Mesenchymal stem cell (in vitro differentiated cells and primary cell): ENCODE results near the gene PRSS48.

Experiments used
- DNase-seq: peaks from one replicate; pipeline ENCODE4 v3.0.0-alpha.2; 2013
- H2AFZ ChIP-seq: one replicate; pipeline ENCODE4 v1.6.1; 2013; ENCODE audit warnings: low read depth, mild to moderate bottlenecking, control low read depth, inconsistent platforms, low read length, moderate library complexity
- H2AK5ac ChIP-seq: 2 replicates; pipeline ENCODE4 v1.6.1; 2013; ENCODE audit warnings: low read length, moderate library complexity, mild to moderate bottlenecking, inconsistent platforms; ENCODE audit not compliant: severe bottlenecking
- H2BK120ac ChIP-seq: one replicate; pipeline ENCODE4 v1.6.1; 2013; ENCODE audit warnings: low read depth, mild to moderate bottlenecking, inconsistent platforms, low read length, moderate library complexity
- H2BK12ac ChIP-seq, 2 experiments: one replicate each; pipeline ENCODE4 v1.6.1; 2013; ENCODE audit warnings: inconsistent platforms in 2 of 2, low read length in 2 of 2, mild to moderate bottlenecking in 2 of 2, moderate library complexity in 2 of 2, control low read depth in 1 of 2
- H2BK15ac ChIP-seq: one replicate; pipeline ENCODE4 v1.6.1; 2013; ENCODE audit warnings: mild to moderate bottlenecking, low read depth, inconsistent platforms; ENCODE audit not compliant: poor library complexity, severe bottlenecking
- H2BK5ac ChIP-seq: 2 replicates; pipeline ENCODE4 v1.6.1; 2013; ENCODE audit warnings: low read depth, mild to moderate bottlenecking, low read length, control low read depth, inconsistent platforms; ENCODE audit not compliant: poor library complexity, severe bottlenecking
- H3K14ac ChIP-seq, 2 experiments: one replicate each; pipeline ENCODE4 v1.6.1; 2013; ENCODE audit warnings: inconsistent platforms in 2 of 2, low read length in 2 of 2, control low read depth in 1 of 2, mild to moderate bottlenecking in 1 of 2, moderate library complexity in 1 of 2
- H3K18ac ChIP-seq, 2 experiments: one replicate each; pipeline ENCODE4 v1.6.1; 2013; ENCODE audit warnings: inconsistent platforms in 2 of 2, low read length in 2 of 2, control low read depth in 1 of 2, low read depth in 1 of 2, mild to moderate bottlenecking in 1 of 2
- H3K23ac ChIP-seq, 2 experiments: one replicate each; pipeline ENCODE4 v1.6.1; 2013; ENCODE audit warnings: inconsistent platforms in 2 of 2, low read length in 2 of 2, mild to moderate bottlenecking in 2 of 2, moderate library complexity in 2 of 2, control low read depth in 1 of 2
- H3K27ac ChIP-seq: 2 replicates; pipeline ENCODE4 v1.5.1; 2013; ENCODE audit warnings: mild to moderate bottlenecking, moderate library complexity, low read length, control low read depth, inconsistent platforms; ENCODE audit not compliant: poor library complexity, severe bottlenecking
- H3K27me3 ChIP-seq, 2 experiments: 2 replicates each; pipeline versions ENCODE4 v1.6.1 to v1.7.0; 2013; ENCODE audit warnings: low read length in 2 of 2, mild to moderate bottlenecking in 2 of 2, moderate library complexity in 2 of 2, control low read depth in 1 of 2, inconsistent platforms in 1 of 2; ENCODE audit not compliant: control insufficient read depth in 1 of 2, insufficient read depth in 1 of 2
- H3K36me3 ChIP-seq, 2 experiments: 2 replicates each; pipeline versions ENCODE4 v1.6.1 to v1.7.0; 2013; ENCODE audit warnings: low read length in 2 of 2, control low read depth in 1 of 2, inconsistent platforms in 1 of 2, low read depth in 1 of 2, mild to moderate bottlenecking in 1 of 2; ENCODE audit not compliant: insufficient read depth in 2 of 2, control insufficient read depth in 1 of 2
- H3K4ac ChIP-seq, 2 experiments: one replicate each; pipeline ENCODE4 v1.6.1; 2013; ENCODE audit warnings: inconsistent platforms in 2 of 2, low read length in 2 of 2, mild to moderate bottlenecking in 2 of 2, moderate library complexity in 2 of 2, control low read depth in 1 of 2, low read depth in 1 of 2
- H3K4me1 ChIP-seq: 2 replicates; pipeline ENCODE4 v1.6.1; 2013; ENCODE audit warnings: low read depth, low read length, control low read depth; ENCODE audit not compliant: control insufficient read depth, insufficient read depth
- H3K4me2 ChIP-seq: 2 replicates; pipeline ENCODE4 v1.6.1; 2013; ENCODE audit warnings: low read length, mild to moderate bottlenecking, inconsistent platforms; ENCODE audit not compliant: poor library complexity, severe bottlenecking
- H3K4me3 ChIP-seq, 2 experiments: 2 replicates each; pipeline versions ENCODE4 v1.5.1 to v1.7.0; 2013; ENCODE audit warnings: low read length in 2 of 2, mild to moderate bottlenecking in 2 of 2, control low read depth in 1 of 2, low read depth in 1 of 2; ENCODE audit not compliant: insufficient read depth in 1 of 2
- H3K79me1 ChIP-seq: replicated peaks from 2 replicates; pipeline ENCODE4 v1.6.1; 2013; ENCODE audit warnings: mild to moderate bottlenecking, control low read depth, low read length, inconsistent platforms; ENCODE audit not compliant: poor library complexity, severe bottlenecking
- H3K9ac ChIP-seq: 2 replicates; pipeline ENCODE4 v1.7.0; 2013; ENCODE audit warnings: mild to moderate bottlenecking, low read length, moderate library complexity
- H3K9me3 ChIP-seq: 2 replicates; pipeline ENCODE4 v1.7.0; 2013; ENCODE audit warnings: mild to moderate bottlenecking, low read length; ENCODE audit not compliant: control insufficient read depth
- H4K8ac ChIP-seq: one replicate; pipeline ENCODE4 v1.6.1; 2013; ENCODE audit warnings: inconsistent platforms, mild to moderate bottlenecking, low read length, moderate library complexity
- H4K91ac ChIP-seq: one replicate; pipeline ENCODE4 v1.6.1; 2013; ENCODE audit warnings: mild to moderate bottlenecking, low read length, inconsistent platforms
- WGBS: methylation state at CpG from one replicate; pipeline ENCODE4 v1.1.7; 2013; ENCODE audit warnings: mixed read lengths; 5-methylcytosine and 5-hydroxymethylcytosine counted together

The PRSS48 gene

DNA sequence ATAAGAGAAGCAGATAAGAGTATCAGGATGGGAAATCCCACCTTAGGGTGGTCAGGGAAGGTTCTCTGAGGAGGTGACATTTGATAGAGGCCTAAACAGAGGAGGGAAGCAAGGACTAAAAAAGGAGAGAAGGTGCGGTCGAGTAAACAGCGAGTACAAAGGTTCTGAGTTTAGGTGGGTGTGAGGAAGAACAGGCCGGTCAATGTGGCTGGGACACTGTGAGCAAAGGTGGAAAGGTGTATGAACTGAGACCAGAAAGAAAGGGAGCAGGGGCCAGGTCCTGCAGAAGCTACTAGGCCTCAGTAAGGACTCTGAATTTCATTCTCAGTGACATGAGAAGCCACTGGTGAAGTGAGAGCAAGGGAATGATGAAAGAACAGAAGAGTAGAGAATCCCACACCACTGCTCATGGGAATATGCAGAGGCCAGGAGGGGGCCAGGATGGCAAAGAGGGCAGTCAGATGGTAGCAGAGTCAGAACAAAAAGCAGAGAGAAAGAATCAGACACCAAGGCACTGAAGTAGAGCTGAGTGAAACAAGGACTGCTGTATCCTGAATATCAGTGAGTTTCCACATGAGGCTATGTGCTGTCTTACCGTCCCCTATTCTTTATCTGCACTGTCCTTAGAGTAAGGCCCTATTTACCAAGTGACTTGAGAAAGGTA lies 18.0 kb downstream of the PRSS48 start:
- Histone ChIP-seq H3K36me3 (peaks cover 0 to 4% of the 10 kb centered on the region in 2 experiments), H3K4ac (no peak overlapping the region), H3K27me3 (no peaks in the 10 kb centered on the region), H3K9me3 (no peaks in the 10 kb centered on the region), H3K4me1 (peaks cover 3% of the 10 kb centered on the region), H2BK5ac (no peak overlapping the region), H2BK120ac (no peak overlapping the region), H4K91ac (no peak overlapping the region), H3K14ac (peak overlapping the region in 1 of 2 experiments; percentile 15), H3K79me1 (peaks cover 20% of the 10 kb centered on the region), H3K4me3 (no peak overlapping the region), H3K4me2 (no peak overlapping the region), H3K23ac (no peak overlapping the region), H2BK12ac (no peak overlapping the region), H3K9ac (no peak overlapping the region), H3K27ac (no peak overlapping the region), H2AFZ (no peak overlapping the region), H4K8ac (no peak overlapping the region), H2AK5ac (no peak overlapping the region), H3K18ac (peak overlapping the region; percentile 3 to 24), H2BK15ac (peak overlapping the region; percentile 56)
- WGBS = 97% methylated on average over 5 of the region's 5 CpGs
- no peak for DNase-seq

DNA sequence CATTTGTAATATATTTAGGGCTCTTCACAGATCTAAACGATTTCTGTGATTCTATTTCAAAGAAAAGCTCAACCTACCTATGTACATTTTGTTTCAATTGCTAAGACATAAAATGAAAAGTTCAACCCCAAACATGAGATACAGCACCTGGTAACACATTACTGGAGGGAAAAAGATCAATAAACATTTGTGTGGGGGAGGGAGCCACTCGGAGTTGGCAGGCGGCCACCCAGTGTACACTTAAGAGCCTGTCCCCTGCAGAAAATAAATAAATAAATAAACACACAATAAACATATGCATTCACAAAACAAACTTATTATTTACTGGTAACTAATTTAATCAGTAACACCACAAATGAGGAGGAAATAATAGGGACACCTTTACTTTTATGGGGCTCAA lies 19.3 kb downstream of the PRSS48 start:
- no peak overlapping the region for H2AFZ ChIP-seq
- no peak overlapping the region for H2BK5ac ChIP-seq
- H4K91ac ChIP-seq = no peak overlapping the region
- no peak overlapping the region for H3K14ac ChIP-seq
- H3K27me3 ChIP-seq = no peaks in the 10 kb centered on the region
- no peak overlapping the region for H3K4me3 ChIP-seq
- H3K4ac ChIP-seq = no peak overlapping the region
- no peak overlapping the region for H3K4me2 ChIP-seq
- no peaks in the 10 kb centered on the region for H3K9me3 ChIP-seq
- H3K79me1 ChIP-seq = peaks cover 24% of the 10 kb centered on the region
- no peak overlapping the region for H2AK5ac ChIP-seq
- no peak overlapping the region for H3K18ac ChIP-seq
- no peak overlapping the region for H2BK12ac ChIP-seq
- H3K27ac ChIP-seq = no peak overlapping the region
- H2BK120ac ChIP-seq = no peak overlapping the region
- peaks cover 0 to 4% of the 10 kb centered on the region in 2 experiments for H3K36me3 ChIP-seq
- peaks cover 3% of the 10 kb centered on the region for H3K4me1 ChIP-seq
- no peak overlapping the region for H3K23ac ChIP-seq
- no peak for DNase-seq
- H3K9ac ChIP-seq = no peak overlapping the region
- no peak overlapping the region for H4K8ac ChIP-seq
- H2BK15ac ChIP-seq = no peak overlapping the region
- WGBS = 75% methylated on average over 3 of the region's 3 CpGs

DNA sequence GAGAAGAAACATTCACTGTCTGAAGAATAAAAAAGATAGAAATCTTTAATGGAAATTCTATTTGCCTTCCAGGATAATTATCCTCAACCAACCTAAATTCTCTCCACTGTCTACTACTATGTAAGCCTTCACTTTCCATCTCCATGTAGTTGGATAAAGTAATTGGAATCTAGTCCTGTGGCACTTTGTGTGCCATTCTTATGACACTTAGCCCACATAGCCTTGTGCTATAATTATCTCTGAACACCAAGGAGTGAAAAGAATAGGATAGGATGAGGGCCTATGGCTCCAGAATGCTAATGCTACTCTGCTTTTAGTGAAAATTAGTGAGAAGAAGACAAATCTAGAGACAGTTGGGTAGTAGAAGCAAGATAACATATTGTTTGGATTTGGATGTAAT lies 20.2 kb downstream of the PRSS48 start:
- DNase-seq = no peak
- Histone ChIP-seq H3K27me3 (no peaks in the 10 kb centered on the region), H3K14ac (no peak overlapping the region), H3K4me2 (no peak overlapping the region), H3K4me3 (no peak overlapping the region), H3K23ac (no peak overlapping the region), H2AK5ac (no peak overlapping the region), H2BK120ac (no peak overlapping the region), H2BK12ac (no peak overlapping the region), H2AFZ (no peak overlapping the region), H2BK5ac (no peak overlapping the region), H3K79me1 (peaks cover 23% of the 10 kb centered on the region), H3K4ac (no peak overlapping the region), H3K4me1 (no peaks in the 10 kb centered on the region), H4K91ac (no peak overlapping the region), H3K9me3 (no peaks in the 10 kb centered on the region), H3K9ac (no peak overlapping the region), H3K18ac (no peak overlapping the region), H4K8ac (no peak overlapping the region), H3K27ac (no peak overlapping the region), H2BK15ac (no peak overlapping the region), H3K36me3 (peaks cover 0 to 4% of the 10 kb centered on the region in 2 experiments)

DNA sequence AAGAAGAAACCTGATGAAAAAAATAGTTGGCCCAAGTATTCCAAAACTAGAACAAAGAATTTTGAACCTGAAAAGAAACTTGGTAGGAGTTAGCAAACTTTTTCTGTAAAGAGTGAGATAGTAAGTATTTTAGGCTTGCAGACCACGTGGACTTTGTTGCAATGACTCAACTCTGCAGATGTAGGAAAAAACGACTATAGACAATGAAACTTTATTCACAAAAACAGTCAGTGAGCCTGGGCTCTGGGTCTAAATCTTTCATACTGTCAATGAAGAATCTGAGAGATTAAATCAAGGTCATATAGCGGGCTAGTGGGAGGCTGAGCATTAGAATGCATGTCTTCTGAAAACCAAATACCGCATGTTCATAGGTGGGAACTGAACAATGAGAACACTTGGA lies 25.5 kb downstream of the PRSS48 start:
- Histone ChIP-seq H2BK5ac (no peak overlapping the region), H4K8ac (no peak overlapping the region), H2BK15ac (no peak overlapping the region), H3K27ac (no peak overlapping the region), H4K91ac (no peak overlapping the region), H3K4me3 (no peak overlapping the region), H3K9ac (no peak overlapping the region), H3K36me3 (peaks cover 0 to 3% of the 10 kb centered on the region in 2 experiments), H3K23ac (no peak overlapping the region), H3K4me1 (no peaks in the 10 kb centered on the region), H2BK120ac (no peak overlapping the region), H3K4me2 (no peak overlapping the region), H3K27me3 (no peaks in the 10 kb centered on the region), H3K4ac (no peak overlapping the region), H3K14ac (no peak overlapping the region), H2AK5ac (no peak overlapping the region), H2BK12ac (no peak overlapping the region), H3K18ac (no peak overlapping the region), H2AFZ (no peak overlapping the region), H3K79me1 (peaks cover 22% of the 10 kb centered on the region), H3K9me3 (no peaks in the 10 kb centered on the region)
- 85% methylated on average over 4 of the region's 4 CpGs for WGBS
- DNase-seq = peak; percentile 24
